Aorta (tissue), 5 donors: ENCODE results near the gene STX11. TPM values are rescaled to one million over a fixed set of nuclear protein-coding genes. Genes with fewer than 3 reads are reported as not detected.
"Not testable (repeated sequence)": the region's sequence is repeated elsewhere in the genome, so short reads cannot be mapped to it uniquely, and the experiment has no call there.

Experiments
- ATAC-seq: fragments of 200-7000 bp; cut with Tn5 transposase; one replicate; pipeline ENCODE4 v1.9.1; 2022; ENCODE audit warnings: moderate library complexity; ENCODE audit not compliant: low FRiP score
- DNase-seq, 2 donors: peaks; one replicate each; pipeline ENCODE4 v3.0.0-alpha.2; 2020
- H3K27ac ChIP-seq, 2 donors: one replicate each; pipeline ENCODE4 v1.5.1; 2013; ENCODE audit warnings: low read length in 2 of 2, mild to moderate bottlenecking in 2 of 2, moderate library complexity in 2 of 2, control low read depth in 1 of 2, inconsistent platforms in 1 of 2, low read depth in 1 of 2
- H3K27me3 ChIP-seq, 2 donors: one replicate each; pipeline ENCODE4 v1.6.1; 2013; ENCODE audit warnings: control low read depth in 1 of 2, low read length in 1 of 2, mild to moderate bottlenecking in 1 of 2, moderate library complexity in 1 of 2; ENCODE audit not compliant: insufficient read depth in 2 of 2, control insufficient read depth in 1 of 2
- H3K36me3 ChIP-seq, 2 donors: one replicate each; pipeline ENCODE4 v1.6.1; 2013; ENCODE audit warnings: control low read depth in 1 of 2, low read length in 1 of 2, mild to moderate bottlenecking in 1 of 2; ENCODE audit not compliant: insufficient read depth in 2 of 2, control insufficient read depth in 1 of 2
- H3K4me1 ChIP-seq, 2 donors: one replicate each; pipeline ENCODE4 v1.6.1; 2013; ENCODE audit warnings: low read length in 2 of 2, control low read depth in 1 of 2, mild to moderate bottlenecking in 1 of 2, moderate library complexity in 1 of 2; ENCODE audit not compliant: insufficient read depth in 2 of 2, control insufficient read depth in 1 of 2
- H3K4me3 ChIP-seq, 2 donors: one replicate each; pipeline ENCODE4 v1.5.1; 2013; ENCODE audit warnings: low read length in 2 of 2, control low read depth in 1 of 2, mild to moderate bottlenecking in 1 of 2
- H3K9me3 ChIP-seq: one replicate; pipeline ENCODE4 v1.6.1; 2013; ENCODE audit warnings: mild to moderate bottlenecking, low read length; ENCODE audit not compliant: control insufficient read depth
- WGBS, 2 donors: extraction: QIAGEN DNeasy Blood & Tissue Kit; methylation state at CpG; one replicate each; pipeline ENCODE4 v1.1.7; 2013; 5-methylcytosine and 5-hydroxymethylcytosine counted together
- intact Hi-C, 2 donors: fragments of 100-400 bp; cut with DNase I; formaldehyde crosslinking; loops; one replicate each; pipeline versions ENCODE4 v1.14.2 to v1.15.0; 2022
- polyA plus RNA-seq, 2 donors: library from polyadenylated mRNA; stranded (reverse); fragments of 200-250 nt; gene quantifications; one replicate each; pipeline ENCODE4 v1.2.3, GENCODE V29; 2013
- total RNA-seq, 2 donors: library from RNA; stranded (reverse); fragmentation: NEBNext Ultra II Directional; extraction: Animal tissue kit (Norgen Biotek cat#: 25700); gene quantifications; one replicate each; pipeline ENCODE4 v1.2.1, GENCODE V29; 2021
- donor health status: healthy with polysubstance abuse.
- donor health status: Bipolar disorder and iron deficiency.
- donor health status: DM: no; HTN: no; CAD: no.
- donor health status: DM: no; HTN: no; CAD: no.
- donor health status: DM: yes; HTN: yes; CAD: no.

Gene STX11
- total and polyA plus RNA-seq, 4 donors: 2.0 to 7.0 (median 5.6) TPM

- H3K4me3 ChIP-seq, H3K36me3 ChIP-seq, H3K4me1 ChIP-seq, intact Hi-C loops, H3K27ac ChIP-seq, DNase-seq, ATAC-seq, H3K9me3 ChIP-seq, H3K27me3 ChIP-seq: not testable (repeated sequence)
- 81 to 94% methylated on average over 1 of the region's 1 CpG for WGBS, 2 donors
Measured at GRCh38 chr6:144184186-144184585, 33.9 kb downstream of the STX11 start.

GRCh38 chr6:144185133-144185836 is 35.0 kb downstream of the STX11 start:
- H3K4me1 ChIP-seq: no peaks in the 10 kb centered on the region
- ATAC-seq (no peak), DNase-seq (no peak)
- H3K9me3 ChIP-seq: no peaks in the 10 kb centered on the region
- H3K36me3 ChIP-seq: no peaks in the 10 kb centered on the region
- intact Hi-C loops: no loop called here
- no peak overlapping the region for H3K27ac ChIP-seq
- no peak overlapping the region for H3K4me3 ChIP-seq
- WGBS, 2 donors: 53 to 55% methylated on average over 4 of the region's 4 CpGs
- H3K27me3 ChIP-seq: no peaks in the 10 kb centered on the region

GRCh38 chr6:144186817-144187625 is 36.7 kb downstream of the STX11 start:
- 77 to 78% methylated on average over 79 of the region's 79 CpGs for WGBS, 2 donors
- no peaks in the 10 kb centered on the region for H3K9me3 ChIP-seq
- no peak overlapping the region for H3K27ac ChIP-seq
- ATAC-seq (peak; percentile 19), DNase-seq (no peak)
- no peaks in the 10 kb centered on the region for H3K36me3 ChIP-seq
- H3K27me3 ChIP-seq: no peaks in the 10 kb centered on the region
- intact Hi-C loops: no loop called here
- no peak overlapping the region for H3K4me3 ChIP-seq
- H3K4me1 ChIP-seq: peaks cover 0 to 4% of the 10 kb centered on the region in 2 donors

GRCh38 chr6:144189351-144189750 is 39.0 kb downstream of the STX11 start:
- H3K9me3 ChIP-seq: no peaks in the 10 kb centered on the region
- intact Hi-C loops: no loop called here

GRCh38 chr6:144190080-144190479 is 39.8 kb downstream of the STX11 start:
- H3K9me3 ChIP-seq: no peaks in the 10 kb centered on the region
- no peak overlapping the region for H3K4me3 ChIP-seq
- intact Hi-C loops: no loop called here
- ATAC-seq (no peak), DNase-seq (no peak)
- 88 to 89% methylated on average over 3 of the region's 3 CpGs for WGBS, 2 donors
- H3K27ac ChIP-seq: no peak overlapping the region
- H3K27me3 ChIP-seq: no peaks in the 10 kb centered on the region
- peaks cover 0 to 4% of the 10 kb centered on the region in 2 donors for H3K4me1 ChIP-seq
- H3K36me3 ChIP-seq: no peaks in the 10 kb centered on the region

More at GRCh38 chr6:144189351-144189750, 39.0 kb downstream of the STX11 start:
- H3K4me1 ChIP-seq: peaks cover 0 to 4% of the 10 kb centered on the region in 2 donors
- ATAC-seq: no peak
- no peak for DNase-seq
- no peaks in the 10 kb centered on the region for H3K27me3 ChIP-seq
- no peaks in the 10 kb centered on the region for H3K36me3 ChIP-seq
- no peak overlapping the region for H3K4me3 ChIP-seq
- H3K27ac ChIP-seq: no peak overlapping the region

GRCh38 chr6:144190593-144190992 is 40.3 kb downstream of the STX11 start:
- DNase-seq: peak in 1 of 2 donors; percentile 78
- no peaks in the 10 kb centered on the region for H3K36me3 ChIP-seq
- no peaks in the 10 kb centered on the region for H3K9me3 ChIP-seq
- H3K27ac ChIP-seq: peak overlapping the region in 1 of 2 donors; percentile 11
- intact Hi-C loops: no loop called here
- 0 to 6% methylated on average over 2 of the region's 2 CpGs for WGBS, 2 donors
- no peak overlapping the region for H3K4me3 ChIP-seq
- H3K4me1 ChIP-seq: peaks cover 0 to 4% of the 10 kb centered on the region in 2 donors
- ATAC-seq: peak; percentile 74
- H3K27me3 ChIP-seq: no peaks in the 10 kb centered on the region

- 97 to 99% methylated on average over 2 of the region's 2 CpGs for WGBS, 2 donors
- ATAC-seq: no peak
- Histone ChIP-seq H3K27ac (no peak overlapping the region), H3K4me1 (peaks cover 0 to 4% of the 10 kb centered on the region in 2 donors), H3K9me3 (no peaks in the 10 kb centered on the region), H3K36me3 (no peaks in the 10 kb centered on the region), H3K4me3 (no peak overlapping the region), H3K27me3 (no peaks in the 10 kb centered on the region)
- DNase-seq: no peak
- intact Hi-C loops: no loop called here
Measured at GRCh38 chr6:144193181-144193580, 42.9 kb downstream of the STX11 start.

GRCh38 chr6:144194293-144194810 is 44.0 kb downstream of the STX11 start:
- Histone ChIP-seq H3K4me3 (no peak overlapping the region), H3K36me3 (no peaks in the 10 kb centered on the region), H3K27me3 (no peaks in the 10 kb centered on the region), H3K27ac (no peak overlapping the region), H3K9me3 (no peaks in the 10 kb centered on the region), H3K4me1 (peaks cover 0 to 4% of the 10 kb centered on the region in 2 donors)
- intact Hi-C loops: no loop called here
- ATAC-seq (no peak), DNase-seq (no peak)
- WGBS, 2 donors: 53% methylated on average over 7 of the region's 7 CpGs
